K562 (cell line): Measurements from ENCODE around the gene GALNT18. TPM values are rescaled to one million over a fixed set of nuclear protein-coding genes. Genes with fewer than 3 reads are reported as not detected.

Source experiments
- ATAC-seq: fragments of 200-7000 bp; cut with Tn5 transposase; 3 replicates; pipeline ENCODE4 v1.9.1; 2020; ENCODE audit warnings: moderate library complexity
- BruUV-seq: library from RNA; stranded (reverse); fragments of 400-500 nt; replicated peaks from 2 replicates; lab custom pipeline; 2021; lab: Mats Ljungman, UMichigan
- CTCF ChIA-PET: fragments of 300-600 bp; formaldehyde crosslinking; extraction: SDS; loops from one replicate; lab custom pipeline; 2021; ENCODE audit warnings: low intra/inter-chr PET ratio; lab: Yijun Ruan, JAX
- POLR2A ChIA-PET: fragments of 300-600, 350-650 bp; sonication (Branson Sonifier 250); formaldehyde crosslinking; extraction: SDS; loops from one replicate; lab custom pipeline; 2021; ENCODE audit warnings: antibody characterized with exemption, inconsistent platforms; lab: Yijun Ruan, JAX
- DNase-seq, 4 experiments: peaks; one replicate each; pipeline versions ENCODE4 v3.0.0 to v3.0.0-alpha.2; 2011 to 2018; ENCODE audit warnings: low spot score in 3 of 4, mixed read lengths in 3 of 4; ENCODE audit errors: extremely low read depth in 1 of 4
- FAIRE-seq: peaks from 2 replicates; lab custom pipeline; 2011; peaks lifted over from hg19 to GRCh38; lab: Jason Lieb, UNC
- H2AFZ ChIP-seq: 2 replicates; pipeline ENCODE4 v1.6.0; 2011; ENCODE audit warnings: low read depth, low read length, control low read depth, inconsistent platforms
- H3K27ac ChIP-seq: fragments of 200-600 bp; 3 replicates; pipeline ENCODE4 v1.8.0; 2011; ENCODE audit warnings: low read depth, mild to moderate bottlenecking, control low read depth, inconsistent platforms, low read length, moderate library complexity, mixed read lengths; ENCODE audit errors: extremely low read depth
- H3K27me3 ChIP-seq, 2 experiments: fragments of 300-600 bp in 1 of 2; 2 replicates in 1 of 2; 3 replicates in 1 of 2; pipeline versions ENCODE4 v1.6.0 to v1.8.0; 2011; ENCODE audit warnings: inconsistent platforms in 2 of 2, low read length in 2 of 2, mild to moderate bottlenecking in 1 of 2, mixed read lengths in 1 of 2, moderate library complexity in 1 of 2; ENCODE audit not compliant: control insufficient read depth in 2 of 2, insufficient read depth in 2 of 2
- H3K36me3 ChIP-seq: fragments of 300-600 bp; 3 replicates; pipeline ENCODE4 v1.8.0; 2011; ENCODE audit warnings: mild to moderate bottlenecking, low read length, inconsistent platforms; ENCODE audit not compliant: control insufficient read depth, insufficient read depth
- H3K4me1 ChIP-seq, 2 experiments: fragments of 200-600 bp in 1 of 2; replicated peaks in 1 of 2; 2 replicates in 1 of 2; 3 replicates in 1 of 2; pipeline versions ENCODE4 v1.5.1 to v1.8.0; 2011; ENCODE audit warnings: inconsistent platforms in 2 of 2, low read length in 2 of 2, mild to moderate bottlenecking in 1 of 2, mixed read lengths in 1 of 2, moderate library complexity in 1 of 2; ENCODE audit not compliant: control insufficient read depth in 2 of 2, insufficient read depth in 2 of 2
- H3K4me2 ChIP-seq: 2 replicates; pipeline ENCODE4 v1.6.1; 2011; ENCODE audit warnings: low read length, control low read depth, inconsistent platforms, mixed read lengths; ENCODE audit not compliant: insufficient read depth
- H3K4me3 ChIP-seq: fragments of 200-600 bp; sonication (generic), shearing (Covaris generic); 2 replicates; pipeline ENCODE4 v1.5.1; 2016; ENCODE audit warnings: control low read depth, inconsistent platforms
- H3K79me2 ChIP-seq: fragments of 200-600 bp; 3 replicates; pipeline ENCODE4 v1.8.0; 2011; ENCODE audit warnings: low read length, inconsistent platforms; ENCODE audit not compliant: control insufficient read depth, insufficient read depth
- H3K9ac ChIP-seq, 2 experiments: 2 replicates each; pipeline versions ENCODE4 v1.6.0 to v1.6.1; 2011; ENCODE audit warnings: low read depth in 2 of 2, low read length in 2 of 2, control low read depth in 1 of 2, inconsistent platforms in 1 of 2, mild to moderate bottlenecking in 1 of 2, mixed read lengths in 1 of 2; ENCODE audit not compliant: insufficient read depth in 1 of 2
- H3K9me1 ChIP-seq: one replicate; pipeline ENCODE4 v1.6.0; 2011; ENCODE audit warnings: inconsistent platforms, mild to moderate bottlenecking, low read length, moderate library complexity; ENCODE audit not compliant: control insufficient read depth, insufficient read depth
- H3K9me3 ChIP-seq: replicated peaks from 2 replicates; pipeline ENCODE4 v1.5.1; 2011; ENCODE audit warnings: low read depth, low read length, inconsistent platforms; ENCODE audit not compliant: control insufficient read depth, insufficient read depth
- H4K20me1 ChIP-seq: replicated peaks from 2 replicates; pipeline ENCODE4 v1.6.1; 2011; ENCODE audit warnings: low read length, inconsistent platforms, mixed read lengths; ENCODE audit not compliant: control insufficient read depth, insufficient read depth
- CCNT2 ChIP-seq: IDR thresholded peaks from 2 replicates; pipeline ENCODE4 v1.6.1; 2011; ENCODE audit warnings: borderline replicate concordance, low read depth, mild to moderate bottlenecking, moderate library complexity, mixed read lengths, low read length; ENCODE audit not compliant: insufficient read length; ENCODE audit errors: extremely low read depth
- E2F5 ChIP-seq: sonication (generic); formaldehyde crosslinking; IDR thresholded peaks from 2 replicates; pipeline ENCODE4 v1.8.0; 2022; ENCODE audit warnings: mild to moderate bottlenecking, missing genetic modification reagents
- GABPB2 ChIP-seq: fragments of 250-450 bp; sonication (Bioruptor Pico); conservative IDR thresholded peaks from 2 replicates; pipeline ENCODE4 v1.5.1; 2021; ENCODE audit warnings: mild to moderate bottlenecking
- HCFC1 ChIP-seq: IDR thresholded peaks from 2 replicates; pipeline ENCODE4 v1.6.1; 2012; ENCODE audit warnings: low read depth, low read length, improper control_type of control experiment
- HNRNPH1 ChIP-seq: fragments of 200-400 bp; formaldehyde crosslinking; optimal IDR thresholded peaks from 2 replicates; pipeline ENCODE3; 2017; ENCODE audit warnings: low read depth, mild to moderate bottlenecking, low read length, moderate library complexity
- MEF2D ChIP-seq: conservative IDR thresholded peaks from 2 replicates; pipeline ENCODE4 v1.6.1; 2016; ENCODE audit warnings: low read depth, missing genetic modification characterization, missing compliant biosample characterization
- NFXL1 ChIP-seq: fragments of 450-650 bp; formaldehyde crosslinking; IDR thresholded peaks from 2 replicates; pipeline ENCODE4 v1.4.0; 2021; ENCODE audit warnings: mild to moderate bottlenecking
- POLR2H ChIP-seq: IDR thresholded peaks from 2 replicates; pipeline ENCODE4 v1.6.1; 2016; ENCODE audit warnings: missing genetic modification characterization, low read depth, mild to moderate bottlenecking, control low read depth, missing compliant biosample characterization, moderate library complexity
- RBM22 ChIP-seq: fragments of 200-400 bp; formaldehyde crosslinking; IDR thresholded peaks from 2 replicates; pipeline ENCODE4 v1.6.1; 2018; ENCODE audit warnings: low read length, low read depth; ENCODE audit not compliant: poor library complexity, severe bottlenecking
- SP1 ChIP-seq: sonication (generic); formaldehyde crosslinking; IDR thresholded peaks from 2 replicates; pipeline ENCODE4 v1.8.1; 2022; ENCODE audit warnings: mild to moderate bottlenecking, missing genetic modification reagents
- TAF7 ChIP-seq: fragments of 450-650 bp; IDR thresholded peaks from 2 replicates; pipeline ENCODE4 v1.6.1; 2016; ENCODE audit warnings: missing genetic modification characterization, missing compliant biosample characterization
- TAL1 ChIP-seq: fragments of 450-650 bp; IDR thresholded peaks from 2 replicates; pipeline ENCODE4 v1.6.1; 2016; ENCODE audit warnings: mild to moderate bottlenecking
- TBP ChIP-seq: optimal IDR thresholded peaks from 2 replicates; pipeline ENCODE3; 2011; ENCODE audit warnings: low read depth, low read length, improper control_type of control experiment
- ZNF212 ChIP-seq: fragments of 450-650 bp; formaldehyde crosslinking; IDR thresholded peaks from 2 replicates; pipeline ENCODE4 v1.4.0; 2020; ENCODE audit warnings: mild to moderate bottlenecking
- ZNF23 ChIP-seq: fragments of 250-450 bp; sonication (Bioruptor Pico); IDR thresholded peaks from 2 replicates; pipeline ENCODE4 v1.4.0; 2020; ENCODE audit warnings: mild to moderate bottlenecking
- ZNF395 ChIP-seq: fragments of 200-800 bp; sonication (Bioruptor generic); IDR thresholded peaks from 2 replicates; pipeline ENCODE4 v1.6.1; 2017; ENCODE audit warnings: missing genetic modification characterization, missing compliant biosample characterization
- ZNF76 ChIP-seq: fragments of 250-450 bp; sonication (Bioruptor Pico); IDR thresholded peaks from 2 replicates; pipeline ENCODE4 v1.4.0; 2020; ENCODE audit warnings: mild to moderate bottlenecking, moderate library complexity, borderline replicate concordance
- WGBS: fragments of 100-300 bp; shearing (Covaris generic); methylation state at CpG from one replicate; pipeline ENCODE4 v1.1.6; 2016; ENCODE audit warnings: low coverage, mixed read lengths; ENCODE audit not compliant: insufficient coverage; ENCODE audit errors: missing lambda C conversion rate; 5-methylcytosine and 5-hydroxymethylcytosine counted together
- in situ Hi-C: fragments of 300-500 bp; cut with MboI; formaldehyde crosslinking; loops from 4 replicates; pipeline ENCODE4 v1.15.0; 2018; ENCODE audit warnings: inconsistent platforms, mixed read lengths
- intact Hi-C: fragments of 100-400 bp; cut with micrococcal nuclease; formaldehyde crosslinking; loops from 2 replicates; pipeline ENCODE4 v1.14.2; 2022
- polyA plus RNA-seq, 8 experiments: library from polyadenylated mRNA; depleted of rRNA in 4 of 8; stranded (reverse) in 5 of 8; unstranded in 3 of 8; fragments of >200 nt; fragmentation: Nextera tagmentation in 2 of 8; fragmentation: Illumina TruSeq in 1 of 8; extraction: Ambion mirVana in 2 of 8; extraction: Trizol in 1 of 8; gene quantifications; 2 replicates each; pipeline versions ENCODE4 v1.2.1 to v1.2.3, GENCODE V29; 2011 to 2014; ENCODE audit warnings: inconsistent platforms in 1 of 8, missing spikeins in 1 of 8
- total RNA-seq, 7 experiments: library from RNA; depleted of rRNA in 6 of 7; stranded (reverse); fragments of >200 nt in 6 of 7; fragmentation: Illumina TruSeq in 2 of 7; extraction: Trizol in 2 of 7; gene quantifications; 2 replicates each; pipeline versions ENCODE4 v1.2.1 to v1.2.3, GENCODE V29; 2011 to 2021; ENCODE audit warnings: low replicate concordance in 1 of 7

Gene GALNT18
- total and polyA plus RNA-seq, 9 of the 15 experiments (the other 6 are each of a cell fraction or from before 2014, with no cell fraction given) = not detected

- H3K36me3 ChIP-seq = no peaks in the 10 kb centered on the region; the same call in 2 of the 3 replicates
- no peak overlapping the region for H3K9ac ChIP-seq
- H3K9me1 ChIP-seq = no peaks in the 10 kb centered on the region
- H3K4me2 ChIP-seq = no peak overlapping the region
- H3K27ac ChIP-seq = no peak overlapping the region
- ChIA-PET CTCF (no interaction called here), POLR2A (no interaction called here)
- no peak overlapping the region for H2AFZ ChIP-seq
- no peak overlapping the region for H3K4me3 ChIP-seq
- peaks cover 0 to 20% of the 10 kb centered on the region in 2 experiments; a peak in 2 of 5 replicates for H3K27me3 ChIP-seq
- DNase-seq (no peak), FAIRE-seq (no peak), ATAC-seq (no peak)
- no peaks in the 10 kb centered on the region; the same call in 1 of the 2 replicates for H4K20me1 ChIP-seq
- no peaks in the 10 kb centered on the region for H3K79me2 ChIP-seq
- 1% methylated on average over 5 of the region's 5 CpGs for WGBS
- H3K4me1 ChIP-seq = no peaks in the 10 kb centered on the region; a peak in 1 of 5 replicates
- in situ Hi-C loops = no loop called here
- H3K9me3 ChIP-seq = no peaks in the 10 kb centered on the region
- no TSS peak for BruUV-seq
- intact Hi-C loops = no loop called here
- TF ChIP-seq NFXL1 (CRISPR knock-in tag) (no peak), ZNF395 (CRISPR knock-in tag) (no peak), TAL1 (no peak), E2F5 (CRISPR knock-in tag) (no peak), RBM22 (no peak), POLR2H (tag) (no peak), GABPB2 (CRISPR knock-in tag) (no peak), TBP (no peak), ZNF212 (no peak), HNRNPH1 (no peak), MEF2D (no peak), ZNF23 (CRISPR knock-in tag) (no peak), TAF7 (no peak), HCFC1 (no peak), SP1 (CRISPR knock-in tag) (no peak), CCNT2 (no peak), ZNF76 (no peak)
These were observed 199.2 kb downstream of the GALNT18 start for GRCh38 chr11:11422411-11423128.
